ENCODE measurements around the gene P2RY6.

DNA sequence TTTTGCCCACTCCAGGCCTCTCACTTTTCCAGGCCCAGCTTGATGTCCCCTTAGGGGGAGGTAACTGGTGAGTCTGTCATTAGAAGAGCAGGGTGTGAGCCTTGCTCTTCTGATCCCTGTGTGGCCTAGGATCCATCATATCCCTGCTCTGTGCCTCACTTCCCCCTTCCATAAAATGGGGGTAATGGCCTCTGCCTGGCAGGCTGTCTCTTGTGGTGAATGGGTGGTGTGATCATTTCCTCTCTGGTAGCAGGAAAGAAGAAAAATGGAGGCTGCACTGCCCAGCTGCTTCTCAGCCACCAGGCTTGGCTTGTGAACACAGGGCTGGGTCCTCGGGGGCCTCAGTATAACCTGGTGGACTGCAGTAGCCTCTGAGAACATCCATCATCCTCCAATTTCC is 41.5 kb downstream of the P2RY6 start:
- TF ChIP-seq SIN3A (conservative IDR thresholded peaks at IDR 0.05 in 1 of 2, IDR thresholded peaks at IDR 0.05 in 1 of 2; ENCODE audit: low read depth in 1 of 2, low read length in 2 of 2) (no peak), EZH2 (IDR thresholded peaks at IDR 0.05; ENCODE audit: low read depth, low read length, severe bottlenecking) (no peak), EGR1 (IDR thresholded peaks at IDR 0.05; ENCODE audit: borderline replicate concordance, low read depth, low read length) (no peak), RXRA (IDR thresholded peaks at IDR 0.05; ENCODE audit: insufficient read depth, low read depth, low read length) (no peak), RFX5 (IDR thresholded peaks at IDR 0.05; ENCODE audit: borderline replicate concordance, low read depth, low read length) (no peak), CTCF (IDR thresholded peaks at IDR 0.05; ENCODE audit: control extremely low read depth in 1 of 3, insufficient read depth in 1 of 3, low read depth in 1 of 3, low read length in 3 of 3) (no peak), POLR2AphosphoS5 (IDR thresholded peaks at IDR 0.05; ENCODE audit: low read depth, low read length) (no peak), TCF12 (IDR thresholded peaks at IDR 0.05; ENCODE audit: low read depth, low read length) (no peak), ZNF274 (IDR thresholded peaks at IDR 0.05; ENCODE audit: borderline replicate concordance, extremely low read depth, low read length) (no peak), TAF1 (IDR thresholded peaks at IDR 0.05; ENCODE audit: low read depth, low read length) (no peak), POLR2A (IDR thresholded peaks at IDR 0.05; ENCODE audit: control extremely low read depth in 1 of 2, low read depth in 2 of 2, low read length in 2 of 2) (no peak), BACH1 (IDR thresholded peaks at IDR 0.05; ENCODE audit: low read length) (no peak)
- TF ChIP-seq, protein P1, sequence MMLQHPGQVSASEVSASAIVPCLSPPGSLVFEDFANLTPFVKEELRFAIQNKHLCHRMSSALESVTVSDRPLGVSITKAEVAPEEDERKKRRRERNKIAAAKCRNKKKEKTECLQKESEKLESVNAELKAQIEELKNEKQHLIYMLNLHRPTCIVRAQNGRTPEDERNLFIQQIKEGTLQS (IDR thresholded peaks at IDR 0.05; ENCODE audit: insufficient read depth, low read depth, low read length), result no peak

Measured in H1 (cell line).